Measurements from ENCODE around the gene FAM237A.

DNA sequence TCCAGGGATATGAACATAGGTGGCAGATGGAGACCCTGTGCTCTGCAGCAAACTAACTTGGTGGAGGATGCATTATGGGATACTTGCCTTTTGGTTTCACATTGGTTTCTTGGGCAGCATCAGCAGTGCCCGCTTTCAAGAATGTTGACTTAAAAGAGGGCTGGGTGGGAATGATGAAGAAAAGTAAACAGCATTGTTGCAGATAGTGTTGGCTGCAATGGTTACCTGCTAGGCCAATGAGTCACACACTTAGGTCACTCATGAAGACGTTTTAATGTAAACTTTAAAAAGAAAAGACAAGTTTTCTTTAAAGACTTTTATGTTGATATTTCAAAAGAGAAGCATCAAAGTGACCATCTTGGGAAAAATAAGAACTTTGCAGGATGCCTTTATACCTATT lies 26.1 kb upstream of the FAM237A start:
- TF ChIP-seq, protein P1, sequence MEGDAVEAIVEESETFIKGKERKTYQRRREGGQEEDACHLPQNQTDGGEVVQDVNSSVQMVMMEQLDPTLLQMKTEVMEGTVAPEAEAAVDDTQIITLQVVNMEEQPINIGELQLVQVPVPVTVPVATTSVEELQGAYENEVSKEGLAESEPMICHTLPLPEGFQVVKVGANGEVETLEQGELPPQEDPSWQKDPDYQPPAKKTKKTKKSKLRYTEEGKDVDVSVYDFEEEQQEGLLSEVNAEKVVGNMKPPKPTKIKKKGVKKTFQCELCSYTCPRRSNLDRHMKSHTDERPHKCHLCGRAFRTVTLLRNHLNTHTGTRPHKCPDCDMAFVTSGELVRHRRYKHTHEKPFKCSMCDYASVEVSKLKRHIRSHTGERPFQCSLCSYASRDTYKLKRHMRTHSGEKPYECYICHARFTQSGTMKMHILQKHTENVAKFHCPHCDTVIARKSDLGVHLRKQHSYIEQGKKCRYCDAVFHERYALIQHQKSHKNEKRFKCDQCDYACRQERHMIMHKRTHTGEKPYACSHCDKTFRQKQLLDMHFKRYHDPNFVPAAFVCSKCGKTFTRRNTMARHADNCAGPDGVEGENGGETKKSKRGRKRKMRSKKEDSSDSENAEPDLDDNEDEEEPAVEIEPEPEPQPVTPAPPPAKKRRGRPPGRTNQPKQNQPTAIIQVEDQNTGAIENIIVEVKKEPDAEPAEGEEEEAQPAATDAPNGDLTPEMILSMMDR (conservative IDR thresholded peaks at IDR 0.05 in 1 of 2, IDR thresholded peaks at IDR 0.05 in 1 of 2; ENCODE audit: low read depth in 1 of 2, low read length in 2 of 2): no peak
- no peak for TF ChIP-seq EZH2 (IDR thresholded peaks at IDR 0.05; ENCODE audit: low read length, missing control alignments)
